UCSD-AML1 (cell line): ENCODE data around the gene BPIFB2.

ENCODE experiments used
- DNase-seq: peaks from one replicate; lab custom pipeline; 2025; ENCODE audit not compliant: unreplicated experiment; lab: John Stamatoyannopoulos, UW

BPIFB2 gene

GRCh38 chr20:32984631-32985354 is 22.7 kb upstream of the BPIFB2 start:
- DNase-seq = no peak

- DNase-seq = no peak
Measured at GRCh38 chr20:32985596-32985995, 21.9 kb upstream of the BPIFB2 start.

- DNase-seq = no peak
Measured at GRCh38 chr20:32986331-32986966, 21.1 kb upstream of the BPIFB2 start.

- DNase-seq = no peak
Measured at GRCh38 chr20:32987044-32987825, 20.3 kb upstream of the BPIFB2 start.

GRCh38 chr20:32988008-32988407 is 19.5 kb upstream of the BPIFB2 start:
- DNase-seq = no peak

GRCh38 chr20:32989507-32990283 is 17.8 kb upstream of the BPIFB2 start:
- no peak for DNase-seq

- no peak for DNase-seq
Measured at GRCh38 chr20:32990426-32990825, 17.1 kb upstream of the BPIFB2 start.

- DNase-seq = no peak
Measured at GRCh38 chr20:32991383-32991782, 16.1 kb upstream of the BPIFB2 start.

- DNase-seq = no peak
Measured at GRCh38 chr20:32991792-32992641, 15.5 kb upstream of the BPIFB2 start.

GRCh38 chr20:32993496-32994050 is 13.9 kb upstream of the BPIFB2 start:
- DNase-seq = no peak

- DNase-seq = no peak
Measured at GRCh38 chr20:32995802-32996201, 11.7 kb upstream of the BPIFB2 start.

GRCh38 chr20:32997431-32997830 is 10.1 kb upstream of the BPIFB2 start:
- DNase-seq = no peak

GRCh38 chr20:32999603-33000250 is 7.8 kb upstream of the BPIFB2 start:
- DNase-seq = peak; percentile 24

- no peak for DNase-seq
Measured at GRCh38 chr20:33000802-33001466, 6.6 kb upstream of the BPIFB2 start.

GRCh38 chr20:33002087-33002808 is 5.3 kb upstream of the BPIFB2 start:
- no peak for DNase-seq

GRCh38 chr20:33004141-33004751 is 3.3 kb upstream of the BPIFB2 start, which contains the start of gene SUN5:
Gene SUN5, minus strand, starts transcription at chr20:33004433. Its CDS starts 93 bp downstream, at chr20:33004340.
- DNase-seq = no peak

- DNase-seq = no peak
Measured at GRCh38 chr20:33005132-33005566, 2.4 kb upstream of the BPIFB2 start.
